Endothelial cell of umbilical vein (primary cell): ENCODE results near the gene RAD50.

Source experiments
- CTCF ChIP-seq, 2 donors: IDR thresholded peaks; 1 replicate in 1 of 2; 2 replicates in 1 of 2; pipeline ENCODE4 v1.5.1; 2011; ENCODE audit warnings: low read length in 2 of 2, mild to moderate bottlenecking in 2 of 2, moderate library complexity in 2 of 2, control low read depth in 1 of 2, inconsistent platforms in 1 of 2, low read depth in 1 of 2; ENCODE audit not compliant: insufficient read depth in 1 of 2; ENCODE audit errors: extremely low read depth in 1 of 2
- EZH2 ChIP-seq: IDR thresholded peaks from 2 replicates; pipeline ENCODE4 v1.6.1; 2012; ENCODE audit warnings: borderline replicate concordance, low read depth, mild to moderate bottlenecking, moderate library complexity, low read length, inconsistent platforms; ENCODE audit not compliant: severe bottlenecking
- POLR2A ChIP-seq: IDR thresholded peaks from 2 replicates; pipeline ENCODE4 v1.6.1; 2012; ENCODE audit warnings: low read depth, mild to moderate bottlenecking, control low read depth, low read length
- POLR2AphosphoS5 ChIP-seq: IDR thresholded peaks from 2 replicates; pipeline ENCODE4 v1.6.1; 2012; ENCODE audit warnings: low read depth, mild to moderate bottlenecking, control low read depth, low read length, moderate library complexity; ENCODE audit not compliant: insufficient read depth

GRCh38 chr5:132566657-132567056, 9.9 kb downstream of the RAD50 start:
- TF ChIP-seq CTCF (IDR thresholded peaks at IDR 0.05; ENCODE audit: extremely low read depth in 1 of 2, insufficient read depth in 1 of 2, low read depth in 1 of 2, low read length in 2 of 2), result no peak
- no peak for TF ChIP-seq EZH2
- no peak for TF ChIP-seq POLR2AphosphoS5
- TF ChIP-seq POLR2A, result no peak
